HepG2 (cell line): ENCODE results near the gene STK11. TPM values are rescaled to one million over a fixed set of nuclear protein-coding genes. Genes with fewer than 3 reads are reported as not detected.

Experiments
- CREM ChIP-seq, 2 experiments: sonication (generic) in 1 of 2; formaldehyde crosslinking in 1 of 2; IDR thresholded peaks; 2 replicates each; pipeline versions ENCODE4 v1.4.0 to v1.6.1; 2016 to 2020; ENCODE audit warnings: antibody characterized with exemption in 1 of 2, mild to moderate bottlenecking in 1 of 2, missing genetic modification reagents in 1 of 2
- ESRRA ChIP-seq: sonication (generic); formaldehyde crosslinking; IDR thresholded peaks from 2 replicates; pipeline ENCODE4 v1.5.1; 2020; ENCODE audit warnings: mild to moderate bottlenecking, low read depth, missing genetic modification reagents
- GFI1 ChIP-seq: sonication (generic); formaldehyde crosslinking; IDR thresholded peaks from 2 replicates; pipeline ENCODE4 v1.5.0; 2020; ENCODE audit warnings: missing genetic modification reagents, mild to moderate bottlenecking, borderline replicate concordance
- MAZ ChIP-seq, 2 experiments: sonication (generic) in 1 of 2; formaldehyde crosslinking in 1 of 2; IDR thresholded peaks; 2 replicates each; pipeline versions ENCODE4 v1.5.0 to v1.6.1; 2012 to 2020; ENCODE audit warnings: low read depth in 2 of 2, mild to moderate bottlenecking in 2 of 2, borderline replicate concordance in 1 of 2, improper control_type of control experiment in 1 of 2, low read length in 1 of 2, missing genetic modification reagents in 1 of 2, moderate library complexity in 1 of 2
- NFE2L1 ChIP-seq: sonication (generic); formaldehyde crosslinking; IDR thresholded peaks from 2 replicates; pipeline ENCODE4 v1.4.0; 2020; ENCODE audit warnings: missing genetic modification reagents, mild to moderate bottlenecking, borderline replicate concordance
- PCBP2 ChIP-seq: fragments of 200-400 bp; formaldehyde crosslinking; optimal IDR thresholded peaks from 2 replicates; pipeline ENCODE3; 2018; ENCODE audit warnings: low read length, low read depth; ENCODE audit not compliant: poor library complexity, severe bottlenecking
- SNRNP70 ChIP-seq: fragments of 200-400 bp; formaldehyde crosslinking; IDR thresholded peaks from 2 replicates; pipeline ENCODE4 v1.6.1; 2017; ENCODE audit warnings: mild to moderate bottlenecking, low read depth, low read length, moderate library complexity
- SRSF4 ChIP-seq: fragments of 200-400 bp; formaldehyde crosslinking; IDR thresholded peaks from one replicate; pipeline ENCODE4 v1.6.1; 2018; ENCODE audit warnings: mild to moderate bottlenecking, low read depth, low read length, moderate library complexity; ENCODE audit not compliant: poor library complexity, severe bottlenecking
- TOE1 ChIP-seq: sonication (generic); formaldehyde crosslinking; IDR thresholded peaks from 2 replicates; pipeline ENCODE4 v1.4.0; 2020; ENCODE audit warnings: mild to moderate bottlenecking, missing genetic modification reagents
- ZFP41 ChIP-seq: sonication (generic); formaldehyde crosslinking; IDR thresholded peaks from 2 replicates; pipeline ENCODE4 v1.4.0; 2020; ENCODE audit warnings: mild to moderate bottlenecking, missing genetic modification reagents, borderline replicate concordance
- ZNF292 ChIP-seq: sonication (generic); formaldehyde crosslinking; IDR thresholded peaks from 2 replicates; pipeline ENCODE4 v1.8.1; 2022; ENCODE audit warnings: mild to moderate bottlenecking, low read depth, missing genetic modification reagents, borderline replicate concordance
- ZNF451 ChIP-seq: sonication (generic); formaldehyde crosslinking; IDR thresholded peaks from 2 replicates; pipeline ENCODE4 v1.5.0; 2020; ENCODE audit warnings: mild to moderate bottlenecking, missing genetic modification reagents
- polyA plus RNA-seq, 8 experiments: library from polyadenylated mRNA; depleted of rRNA in 3 of 8; stranded (reverse) in 7 of 8; unstranded in 1 of 8; fragments of >200 nt; fragmentation: Illumina TruSeq in 4 of 8; extraction: Trizol in 4 of 8; gene quantifications; 2 replicates each; pipeline versions ENCODE4 v1.2.1 to v1.2.3, GENCODE V29; 2011 to 2016; ENCODE audit warnings: low read depth in 4 of 8, missing spikeins in 1 of 8, mixed read lengths in 1 of 8; ENCODE audit not compliant: insufficient read depth in 1 of 8
- total RNA-seq, 5 experiments: library from RNA; depleted of rRNA; stranded (reverse); fragments of >200 nt; fragmentation: Illumina TruSeq; extraction: Trizol; gene quantifications; 2 replicates each; pipeline ENCODE4 v1.2.3, GENCODE V29; 2016; ENCODE audit warnings: low read depth in 1 of 5
- TF ChIP-seq, protein P1 (sequence below): sonication (generic); formaldehyde crosslinking; IDR thresholded peaks from 2 replicates; pipeline ENCODE4 v1.5.1; 2020; ENCODE audit warnings: mild to moderate bottlenecking, moderate library complexity, missing genetic modification reagents
- TF ChIP-seq, protein P2 (sequence below): sonication (generic); formaldehyde crosslinking; IDR thresholded peaks from 2 replicates; pipeline ENCODE4 v1.4.0; 2020; ENCODE audit warnings: missing genetic modification reagents
- TF ChIP-seq, protein P3 (sequence below): sonication (generic); formaldehyde crosslinking; IDR thresholded peaks from 2 replicates; pipeline ENCODE4 v1.4.0; 2020; ENCODE audit warnings: missing genetic modification reagents
- TF ChIP-seq, protein P4 (sequence below): sonication (generic); formaldehyde crosslinking; IDR thresholded peaks from 2 replicates; pipeline ENCODE4 v1.4.0; 2020; ENCODE audit warnings: mild to moderate bottlenecking, missing genetic modification reagents

Gene STK11
- total and polyA plus RNA-seq, 2 of the 13 experiments (the other 11 are each of a cell fraction or from before 2014, with no cell fraction given) = 27.5 to 43.6 TPM

DNA sequence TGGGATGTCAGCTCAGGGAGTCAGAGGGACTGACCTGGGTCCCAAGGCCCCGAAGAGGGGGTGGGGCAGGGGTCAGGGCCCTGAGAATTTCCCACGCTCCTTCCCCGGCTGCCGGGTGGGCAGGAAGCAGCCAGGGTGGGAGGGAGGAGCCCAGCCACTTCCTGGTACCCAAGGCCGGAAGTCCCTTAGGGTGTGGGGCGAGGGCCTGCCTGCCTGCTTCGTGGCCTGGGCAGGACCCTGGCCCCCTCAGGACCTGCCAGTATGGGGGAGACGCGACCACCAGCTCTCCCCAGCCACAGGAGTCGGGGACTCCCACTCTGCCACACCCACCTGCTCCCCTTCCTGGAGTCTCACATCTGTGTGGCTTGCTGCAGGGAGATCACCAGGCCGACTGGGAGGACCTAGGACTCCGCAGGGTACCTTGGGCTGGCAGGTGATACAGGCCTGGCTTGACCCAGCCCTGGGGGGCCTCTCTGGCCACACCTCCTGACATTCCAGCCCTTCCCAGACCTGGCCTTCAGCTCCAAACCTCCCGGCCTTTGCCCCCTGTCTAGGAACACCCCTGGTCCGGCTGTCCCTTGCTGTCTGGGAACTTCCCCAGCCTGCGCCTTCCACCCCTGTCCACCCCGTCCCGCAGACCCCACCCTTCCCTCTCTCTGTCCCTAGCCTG is 53.8 kb downstream of the STK11 start (continued):
- TF ChIP-seq PCBP2 (no peak), ZFP41 (CRISPR knock-in tag) (no peak; the same call in 1 of the 2 replicates), ZNF292 (peak; percentile 55; the same call in 1 of the 2 replicates), SNRNP70 (no peak), ESRRA (CRISPR knock-in tag) (peak; percentile 73; the same call in 1 of the 2 replicates), NFE2L1 (CRISPR knock-in tag) (no peak), SRSF4 (peak; percentile 83), CREM (IDR thresholded peaks at IDR 0.05) (peak; percentile 64), CREM (CRISPR knock-in tag; IDR thresholded peaks at IDR 0.05) (no peak), ZNF451 (CRISPR knock-in tag) (no peak; the same call in 1 of the 2 replicates), TOE1 (no peak), MAZ (IDR thresholded peaks at IDR 0.05; ENCODE audit: borderline replicate concordance, low read depth, low read length) (peak; percentile 25; the same call in 1 of the 2 replicates), MAZ (CRISPR knock-in tag; IDR thresholded peaks at IDR 0.05; ENCODE audit: low read depth) (peak; percentile 85), GFI1 (CRISPR knock-in tag) (peak; percentile 72; the same call in 1 of the 2 replicates)
- TF ChIP-seq, protein P1, sequence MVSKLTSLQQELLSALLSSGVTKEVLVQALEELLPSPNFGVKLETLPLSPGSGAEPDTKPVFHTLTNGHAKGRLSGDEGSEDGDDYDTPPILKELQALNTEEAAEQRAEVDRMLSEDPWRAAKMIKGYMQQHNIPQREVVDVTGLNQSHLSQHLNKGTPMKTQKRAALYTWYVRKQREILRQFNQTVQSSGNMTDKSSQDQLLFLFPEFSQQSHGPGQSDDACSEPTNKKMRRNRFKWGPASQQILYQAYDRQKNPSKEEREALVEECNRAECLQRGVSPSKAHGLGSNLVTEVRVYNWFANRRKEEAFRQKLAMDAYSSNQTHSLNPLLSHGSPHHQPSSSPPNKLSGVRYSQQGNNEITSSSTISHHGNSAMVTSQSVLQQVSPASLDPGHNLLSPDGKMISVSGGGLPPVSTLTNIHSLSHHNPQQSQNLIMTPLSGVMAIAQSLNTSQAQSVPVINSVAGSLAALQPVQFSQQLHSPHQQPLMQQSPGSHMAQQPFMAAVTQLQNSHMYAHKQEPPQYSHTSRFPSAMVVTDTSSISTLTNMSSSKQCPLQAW = peak; percentile 78
- TF ChIP-seq, protein P2, sequence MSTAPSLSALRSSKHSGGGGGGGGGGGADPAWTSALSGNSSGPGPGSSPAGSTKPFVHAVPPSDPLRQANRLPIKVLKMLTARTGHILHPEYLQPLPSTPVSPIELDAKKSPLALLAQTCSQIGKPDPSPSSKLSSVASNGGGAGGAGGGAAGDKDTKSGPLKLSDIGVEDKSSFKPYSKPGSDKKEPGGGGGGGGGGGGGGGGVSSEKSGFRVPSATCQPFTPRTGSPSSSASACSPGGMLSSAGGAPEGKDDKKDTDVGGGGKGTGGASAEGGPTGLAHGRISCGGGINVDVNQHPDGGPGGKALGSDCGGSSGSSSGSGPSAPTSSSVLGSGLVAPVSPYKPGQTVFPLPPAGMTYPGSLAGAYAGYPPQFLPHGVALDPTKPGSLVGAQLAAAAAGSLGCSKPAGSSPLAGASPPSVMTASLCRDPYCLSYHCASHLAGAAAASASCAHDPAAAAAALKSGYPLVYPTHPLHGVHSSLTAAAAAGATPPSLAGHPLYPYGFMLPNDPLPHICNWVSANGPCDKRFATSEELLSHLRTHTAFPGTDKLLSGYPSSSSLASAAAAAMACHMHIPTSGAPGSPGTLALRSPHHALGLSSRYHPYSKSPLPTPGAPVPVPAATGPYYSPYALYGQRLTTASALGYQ = no peak
- TF ChIP-seq, protein P3, sequence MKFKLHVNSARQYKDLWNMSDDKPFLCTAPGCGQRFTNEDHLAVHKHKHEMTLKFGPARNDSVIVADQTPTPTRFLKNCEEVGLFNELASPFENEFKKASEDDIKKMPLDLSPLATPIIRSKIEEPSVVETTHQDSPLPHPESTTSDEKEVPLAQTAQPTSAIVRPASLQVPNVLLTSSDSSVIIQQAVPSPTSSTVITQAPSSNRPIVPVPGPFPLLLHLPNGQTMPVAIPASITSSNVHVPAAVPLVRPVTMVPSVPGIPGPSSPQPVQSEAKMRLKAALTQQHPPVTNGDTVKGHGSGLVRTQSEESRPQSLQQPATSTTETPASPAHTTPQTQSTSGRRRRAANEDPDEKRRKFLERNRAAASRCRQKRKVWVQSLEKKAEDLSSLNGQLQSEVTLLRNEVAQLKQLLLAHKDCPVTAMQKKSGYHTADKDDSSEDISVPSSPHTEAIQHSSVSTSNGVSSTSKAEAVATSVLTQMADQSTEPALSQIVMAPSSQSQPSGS (CRISPR knock-in tag) = peak; percentile 57; the same call in 1 of the 2 replicates
- TF ChIP-seq, protein P4, sequence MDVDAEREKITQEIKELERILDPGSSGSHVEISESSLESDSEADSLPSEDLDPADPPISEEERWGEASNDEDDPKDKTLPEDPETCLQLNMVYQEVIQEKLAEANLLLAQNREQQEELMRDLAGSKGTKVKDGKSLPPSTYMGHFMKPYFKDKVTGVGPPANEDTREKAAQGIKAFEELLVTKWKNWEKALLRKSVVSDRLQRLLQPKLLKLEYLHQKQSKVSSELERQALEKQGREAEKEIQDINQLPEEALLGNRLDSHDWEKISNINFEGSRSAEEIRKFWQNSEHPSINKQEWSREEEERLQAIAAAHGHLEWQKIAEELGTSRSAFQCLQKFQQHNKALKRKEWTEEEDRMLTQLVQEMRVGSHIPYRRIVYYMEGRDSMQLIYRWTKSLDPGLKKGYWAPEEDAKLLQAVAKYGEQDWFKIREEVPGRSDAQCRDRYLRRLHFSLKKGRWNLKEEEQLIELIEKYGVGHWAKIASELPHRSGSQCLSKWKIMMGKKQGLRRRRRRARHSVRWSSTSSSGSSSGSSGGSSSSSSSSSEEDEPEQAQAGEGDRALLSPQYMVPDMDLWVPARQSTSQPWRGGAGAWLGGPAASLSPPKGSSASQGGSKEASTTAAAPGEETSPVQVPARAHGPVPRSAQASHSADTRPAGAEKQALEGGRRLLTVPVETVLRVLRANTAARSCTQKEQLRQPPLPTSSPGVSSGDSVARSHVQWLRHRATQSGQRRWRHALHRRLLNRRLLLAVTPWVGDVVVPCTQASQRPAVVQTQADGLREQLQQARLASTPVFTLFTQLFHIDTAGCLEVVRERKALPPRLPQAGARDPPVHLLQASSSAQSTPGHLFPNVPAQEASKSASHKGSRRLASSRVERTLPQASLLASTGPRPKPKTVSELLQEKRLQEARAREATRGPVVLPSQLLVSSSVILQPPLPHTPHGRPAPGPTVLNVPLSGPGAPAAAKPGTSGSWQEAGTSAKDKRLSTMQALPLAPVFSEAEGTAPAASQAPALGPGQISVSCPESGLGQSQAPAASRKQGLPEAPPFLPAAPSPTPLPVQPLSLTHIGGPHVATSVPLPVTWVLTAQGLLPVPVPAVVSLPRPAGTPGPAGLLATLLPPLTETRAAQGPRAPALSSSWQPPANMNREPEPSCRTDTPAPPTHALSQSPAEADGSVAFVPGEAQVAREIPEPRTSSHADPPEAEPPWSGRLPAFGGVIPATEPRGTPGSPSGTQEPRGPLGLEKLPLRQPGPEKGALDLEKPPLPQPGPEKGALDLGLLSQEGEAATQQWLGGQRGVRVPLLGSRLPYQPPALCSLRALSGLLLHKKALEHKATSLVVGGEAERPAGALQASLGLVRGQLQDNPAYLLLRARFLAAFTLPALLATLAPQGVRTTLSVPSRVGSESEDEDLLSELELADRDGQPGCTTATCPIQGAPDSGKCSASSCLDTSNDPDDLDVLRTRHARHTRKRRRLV (CRISPR knock-in tag) = no peak
